Activated CD8-positive, alpha-beta memory T cell treated with anti-CD3 and anti-CD28 coated beads for 24 hours (primary cell): ENCODE measurements around the gene SMOC2.
"Not testable (repeated sequence)": the region's sequence is repeated elsewhere in the genome, so short reads cannot be mapped to it uniquely, and the experiment has no call there.

Experiments
- DNase-seq: peaks from one replicate; pipeline ENCODE4 v3.0.0-alpha.2; 2020

The SMOC2 gene

GRCh38 chr6:168694797-168695196, 253.8 kb downstream of the SMOC2 start:
- not testable (repeated sequence) for DNase-seq

- DNase-seq: no peak
Observed at GRCh38 chr6:168695701-168696100, 254.7 kb downstream of the SMOC2 start.

GRCh38 chr6:168698923-168699322, 257.9 kb downstream of the SMOC2 start:
- DNase-seq: no peak

- DNase-seq: no peak
Observed at GRCh38 chr6:168699631-168700295, 258.8 kb downstream of the SMOC2 start.

- DNase-seq: no peak
Observed at GRCh38 chr6:168700880-168701279, 259.9 kb downstream of the SMOC2 start.

GRCh38 chr6:168703990-168704389, 263.0 kb downstream of the SMOC2 start:
- DNase-seq: no peak

- no peak for DNase-seq
Observed at GRCh38 chr6:168704678-168705077, 263.7 kb downstream of the SMOC2 start.

GRCh38 chr6:168705271-168705670, 264.3 kb downstream of the SMOC2 start:
- not testable (repeated sequence) for DNase-seq

GRCh38 chr6:168706471-168707177, 265.6 kb downstream of the SMOC2 start:
- DNase-seq: no peak

GRCh38 chr6:168708526-168708925, 267.5 kb downstream of the SMOC2 start:
- DNase-seq: no peak

GRCh38 chr6:168708984-168709383, 268.0 kb downstream of the SMOC2 start:
- no peak for DNase-seq

GRCh38 chr6:168709390-168709789, 268.4 kb downstream of the SMOC2 start:
- DNase-seq: no peak

GRCh38 chr6:168709991-168710390, 269.0 kb downstream of the SMOC2 start:
- no peak for DNase-seq

GRCh38 chr6:168711049-168711640, 270.2 kb downstream of the SMOC2 start:
- DNase-seq: no peak

GRCh38 chr6:168711666-168712300, 270.8 kb downstream of the SMOC2 start:
- DNase-seq: no peak

- DNase-seq: no peak
Observed at GRCh38 chr6:168712993-168713392, 272.0 kb downstream of the SMOC2 start.

- no peak for DNase-seq
Observed at GRCh38 chr6:168713839-168714238, 272.9 kb downstream of the SMOC2 start.

- DNase-seq: no peak
Observed at GRCh38 chr6:168714547-168715260, 273.7 kb downstream of the SMOC2 start.

GRCh38 chr6:168715643-168716481, 274.9 kb downstream of the SMOC2 start:
- DNase-seq: no peak

GRCh38 chr6:168716581-168716980, 275.6 kb downstream of the SMOC2 start:
- DNase-seq: no peak

- no peak for DNase-seq
Observed at GRCh38 chr6:168717491-168717890, 276.5 kb downstream of the SMOC2 start.
